Endothelial cell of umbilical vein (primary cell): Measurements from ENCODE around the gene LIMK2. TPM values are rescaled to one million over a fixed set of nuclear protein-coding genes. Genes with fewer than 3 reads are reported as not detected.

ENCODE experiments used
- BruUV-seq: library from RNA; stranded (reverse); fragments of 400-500 nt; replicated peaks from 2 replicates; lab custom pipeline; 2021; lab: Mats Ljungman, UMichigan
- CTCF ChIA-PET: fragments of 300-600, 350-600 bp; sonication (Branson Sonifier 250); formaldehyde crosslinking; loops from one replicate; lab custom pipeline; 2021; ENCODE audit warnings: antibody characterized with exemption, inconsistent platforms; lab: Charles Lee
- POLR2A ChIA-PET: fragments of 300-600, 350-600 bp; sonication (Branson Sonifier 250); formaldehyde crosslinking; loops from one replicate; lab custom pipeline; 2021; ENCODE audit warnings: antibody characterized with exemption, inconsistent platforms; lab: Charles Lee
- DNase-seq: peaks from one replicate; pipeline ENCODE4 v3.0.0-alpha.2; 2011; ENCODE audit warnings: low read depth, low spot score
- FAIRE-seq: peaks from 2 replicates; lab custom pipeline; 2011; peaks lifted over from hg19 to GRCh38; lab: Jason Lieb, UNC
- H2AFZ ChIP-seq: 2 replicates; pipeline ENCODE4 v1.6.0; 2012; ENCODE audit warnings: low read depth, low read length, control low read depth, inconsistent platforms
- H3K27ac ChIP-seq: 2 replicates; pipeline ENCODE4 v1.5.1; 2011; ENCODE audit warnings: low read depth, mild to moderate bottlenecking, control low read depth, low read length, moderate library complexity; ENCODE audit not compliant: insufficient read depth
- H3K27me3 ChIP-seq, 2 experiments: 2 replicates each; pipeline versions ENCODE4 v1.6.0 to v1.6.1; 2011; ENCODE audit warnings: low read length in 2 of 2, mixed read lengths in 1 of 2; ENCODE audit not compliant: control insufficient read depth in 2 of 2, insufficient read depth in 2 of 2
- H3K36me3 ChIP-seq, 2 experiments: 2 replicates in 1 of 2; 3 replicates in 1 of 2; pipeline ENCODE4 v1.5.1; 2011; ENCODE audit warnings: low read length in 2 of 2, mild to moderate bottlenecking in 1 of 2, moderate library complexity in 1 of 2; ENCODE audit not compliant: control insufficient read depth in 2 of 2, insufficient read depth in 2 of 2; ENCODE audit errors: extremely low read depth in 1 of 2
- H3K4me1 ChIP-seq: 3 replicates; pipeline ENCODE4 v1.5.1; 2011; ENCODE audit warnings: mild to moderate bottlenecking, low read length; ENCODE audit not compliant: control insufficient read depth, insufficient read depth; ENCODE audit errors: extremely low read depth
- H3K4me2 ChIP-seq: 2 replicates; pipeline ENCODE4 v1.6.1; 2011; ENCODE audit warnings: low read length, control low read depth, mixed read lengths; ENCODE audit not compliant: insufficient read depth
- H3K4me3 ChIP-seq, 3 experiments: fragments of 200-600 bp in 1 of 3; sonication (generic), shearing (Covaris generic) in 1 of 3; replicated peaks in 1 of 3; 2 replicates each; pipeline ENCODE4 v1.5.1; 2011 to 2016; ENCODE audit warnings: control low read depth in 3 of 3, low read length in 3 of 3, mild to moderate bottlenecking in 2 of 3, inconsistent platforms in 1 of 3, low read depth in 1 of 3, moderate library complexity in 1 of 3; ENCODE audit not compliant: insufficient read depth in 1 of 3
- H3K79me2 ChIP-seq: 2 replicates; pipeline ENCODE4 v1.6.0; 2012; ENCODE audit warnings: low read length, inconsistent platforms; ENCODE audit not compliant: control insufficient read depth, insufficient read depth
- H3K9ac ChIP-seq: replicated peaks from 2 replicates; pipeline ENCODE3; 2011; ENCODE audit warnings: low read length, control low read depth; ENCODE audit not compliant: insufficient read depth; ENCODE audit errors: extremely low read depth
- H3K9me1 ChIP-seq: replicated peaks from 3 replicates; pipeline ENCODE4 v1.6.0; 2011; ENCODE audit warnings: mild to moderate bottlenecking, low read length; ENCODE audit not compliant: control insufficient read depth, insufficient read depth; ENCODE audit errors: extremely low read depth
- H3K9me3 ChIP-seq: replicated peaks from 2 replicates; pipeline ENCODE4 v1.5.1; 2012; ENCODE audit warnings: low read length, inconsistent platforms; ENCODE audit not compliant: control insufficient read depth, insufficient read depth
- H4K20me1 ChIP-seq: replicated peaks from 2 replicates; pipeline ENCODE3; 2011; ENCODE audit warnings: mild to moderate bottlenecking, low read length; ENCODE audit not compliant: control insufficient read depth, insufficient read depth; ENCODE audit errors: extremely low read depth
- CTCF ChIP-seq, 2 donors: IDR thresholded peaks; 1 replicate in 1 of 2; 2 replicates in 1 of 2; pipeline ENCODE4 v1.5.1; 2011; ENCODE audit warnings: low read length in 2 of 2, mild to moderate bottlenecking in 2 of 2, moderate library complexity in 2 of 2, control low read depth in 1 of 2, inconsistent platforms in 1 of 2, low read depth in 1 of 2; ENCODE audit not compliant: insufficient read depth in 1 of 2; ENCODE audit errors: extremely low read depth in 1 of 2
- EZH2 ChIP-seq: IDR thresholded peaks from 2 replicates; pipeline ENCODE4 v1.6.1; 2012; ENCODE audit warnings: borderline replicate concordance, low read depth, mild to moderate bottlenecking, moderate library complexity, low read length, inconsistent platforms; ENCODE audit not compliant: severe bottlenecking
- FOS ChIP-seq: IDR thresholded peaks from 2 replicates; pipeline ENCODE4 v1.6.1; 2011; ENCODE audit warnings: mild to moderate bottlenecking, low read length, moderate library complexity, borderline replicate concordance; ENCODE audit not compliant: insufficient read depth
- GATA2 ChIP-seq: IDR thresholded peaks from 2 replicates; pipeline ENCODE4 v1.7.0; 2011; ENCODE audit warnings: low read depth, mild to moderate bottlenecking, moderate library complexity, mixed read lengths, low read length; ENCODE audit not compliant: insufficient read length, insufficient read depth
- JUN ChIP-seq: IDR thresholded peaks from 2 replicates; pipeline ENCODE4 v1.6.1; 2011; ENCODE audit warnings: borderline replicate concordance, low read depth; ENCODE audit not compliant: insufficient read length, insufficient read depth
- MAX ChIP-seq: IDR thresholded peaks from 2 replicates; pipeline ENCODE4 v1.6.1; 2011; ENCODE audit not compliant: insufficient read depth, insufficient read length
- MYC ChIP-seq: IDR thresholded peaks from one replicate; pipeline ENCODE4 v1.6.1; 2011; ENCODE audit warnings: mild to moderate bottlenecking, low read depth, low read length
- POLR2A ChIP-seq: IDR thresholded peaks from 2 replicates; pipeline ENCODE4 v1.6.1; 2012; ENCODE audit warnings: low read depth, mild to moderate bottlenecking, control low read depth, low read length
- POLR2AphosphoS5 ChIP-seq: IDR thresholded peaks from 2 replicates; pipeline ENCODE4 v1.6.1; 2012; ENCODE audit warnings: low read depth, mild to moderate bottlenecking, control low read depth, low read length, moderate library complexity; ENCODE audit not compliant: insufficient read depth
- dilution Hi-C: fragments of 300-500 bp; cut with MboI; formaldehyde crosslinking; loops from one replicate; pipeline ENCODE4 v1.15.0; 2019; ENCODE audit warnings: low sequenced_read_pairs; ENCODE audit not compliant: extremely low pct_ligation_motif_present
- intact Hi-C: fragments of 100-400 bp; cut with micrococcal nuclease; formaldehyde crosslinking; loops from one replicate; pipeline ENCODE4 v1.10.0; 2022
- polyA plus RNA-seq, 4 experiments: library from polyadenylated mRNA; depleted of rRNA in 3 of 4; stranded (reverse) in 3 of 4; unstranded in 1 of 4; fragments of >200 nt; gene quantifications; 2 replicates each; pipeline versions ENCODE4 v1.2.1 to v1.2.3, GENCODE V29; 2011 to 2012; ENCODE audit warnings: missing spikeins in 1 of 4
- total RNA-seq: library from RNA; stranded (reverse); gene quantifications from 2 replicates; pipeline ENCODE4 v1.2.3, GENCODE V29; 2021

Gene LIMK2
- total and polyA plus RNA-seq, 2 donors (not counting 3 experiments of a cell fraction or from before 2014, with no cell fraction given) = 23.2 to 76.7 TPM

- H3K4me3 ChIP-seq = no peak overlapping the region
- POLR2A ChIA-PET = interaction anchor here (0.8 kb wide), 1 partner anchor 72 kb away, joined by 3 read pairs; no protein-coding TSS in a partner anchor
- peaks cover 32 to 49% of the 10 kb centered on the region in 2 experiments for H3K36me3 ChIP-seq
Observed at GRCh38 chr22:31271026-31271425, 58.9 kb downstream of the LIMK2 start.

More at GRCh38 chr22:31271026-31271425, 58.9 kb downstream of the LIMK2 start:
- DNase-seq (no peak), FAIRE-seq (no peak)
- dilution Hi-C loops = no loop called here
- Histone ChIP-seq H3K79me2 (no peaks in the 10 kb centered on the region), H3K9ac (no peak overlapping the region), H2AFZ (no peak overlapping the region), H3K4me2 (no peak overlapping the region), H3K27ac (no peak overlapping the region), H3K27me3 (no peaks in the 10 kb centered on the region), H3K9me1 (no peaks in the 10 kb centered on the region), H4K20me1 (no peaks in the 10 kb centered on the region), H3K9me3 (no peaks in the 10 kb centered on the region), H3K4me1 (no peaks in the 10 kb centered on the region)
- intact Hi-C loops = loop anchor here (5.0 kb wide), 1 partner anchor 74 kb away; no protein-coding TSS in a partner anchor
- CTCF ChIA-PET = interaction anchor here (0.8 to 7.9 kb wide), 12 partner anchors 9 to 163 kb away, joined by 3 to 169 read pairs (median 15); partner anchors contain the start of genes LIMK2, PIK3IP1 and SELENOM
- no TSS peak for BruUV-seq
- no peak for TF ChIP-seq POLR2A
- TF ChIP-seq JUN = no peak
- no peak for TF ChIP-seq GATA2
- TF ChIP-seq MYC = no peak
- TF ChIP-seq FOS = no peak
- no peak for TF ChIP-seq MAX
- no peak for TF ChIP-seq CTCF (IDR thresholded peaks at IDR 0.05; ENCODE audit: extremely low read depth in 1 of 2, insufficient read depth in 1 of 2, low read depth in 1 of 2, low read length in 2 of 2)
- no peak for TF ChIP-seq POLR2AphosphoS5
- TF ChIP-seq EZH2 = no peak
